GM20000 (cell line): ENCODE measurements around the gene HADH.

ENCODE experiments used
- DNase-seq: peaks from one replicate; pipeline ENCODE4 v3.0.0; 2012; ENCODE audit warnings: low spot score
- TF ChIP-seq, protein P1 (sequence below): IDR thresholded peaks from 2 replicates; pipeline ENCODE4 v1.5.1; 2012; ENCODE audit warnings: mild to moderate bottlenecking, control low read depth; ENCODE audit errors: extremely low read depth, missing control alignments

HADH gene

DNA sequence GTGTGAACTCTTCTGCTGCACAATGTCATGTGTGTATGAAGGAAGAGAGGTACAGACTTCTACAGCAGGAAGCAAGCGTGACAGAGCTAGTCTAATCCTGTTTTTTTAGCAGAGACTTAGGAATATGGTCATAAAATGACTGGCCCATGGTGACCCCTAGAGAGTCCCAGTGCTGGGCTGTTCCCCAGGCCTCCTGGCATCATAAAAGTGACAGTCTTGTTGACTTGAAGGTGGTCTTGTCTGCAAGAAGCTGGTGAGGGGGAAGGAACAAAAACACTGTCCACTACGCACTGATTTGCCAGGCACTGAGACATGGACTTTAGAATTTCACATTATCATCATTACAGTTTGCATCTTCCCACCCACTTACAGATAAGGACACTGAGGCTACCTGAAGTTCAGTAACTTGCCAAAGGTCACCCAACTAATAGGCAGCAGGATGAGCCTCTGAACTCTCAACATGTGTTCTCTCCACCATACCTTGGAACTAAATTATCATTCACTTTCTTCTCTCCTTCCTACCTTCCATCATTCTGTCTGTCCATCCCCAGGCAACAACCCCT lies 63.0 kb downstream of the HADH start:
- TF ChIP-seq, protein P1, sequence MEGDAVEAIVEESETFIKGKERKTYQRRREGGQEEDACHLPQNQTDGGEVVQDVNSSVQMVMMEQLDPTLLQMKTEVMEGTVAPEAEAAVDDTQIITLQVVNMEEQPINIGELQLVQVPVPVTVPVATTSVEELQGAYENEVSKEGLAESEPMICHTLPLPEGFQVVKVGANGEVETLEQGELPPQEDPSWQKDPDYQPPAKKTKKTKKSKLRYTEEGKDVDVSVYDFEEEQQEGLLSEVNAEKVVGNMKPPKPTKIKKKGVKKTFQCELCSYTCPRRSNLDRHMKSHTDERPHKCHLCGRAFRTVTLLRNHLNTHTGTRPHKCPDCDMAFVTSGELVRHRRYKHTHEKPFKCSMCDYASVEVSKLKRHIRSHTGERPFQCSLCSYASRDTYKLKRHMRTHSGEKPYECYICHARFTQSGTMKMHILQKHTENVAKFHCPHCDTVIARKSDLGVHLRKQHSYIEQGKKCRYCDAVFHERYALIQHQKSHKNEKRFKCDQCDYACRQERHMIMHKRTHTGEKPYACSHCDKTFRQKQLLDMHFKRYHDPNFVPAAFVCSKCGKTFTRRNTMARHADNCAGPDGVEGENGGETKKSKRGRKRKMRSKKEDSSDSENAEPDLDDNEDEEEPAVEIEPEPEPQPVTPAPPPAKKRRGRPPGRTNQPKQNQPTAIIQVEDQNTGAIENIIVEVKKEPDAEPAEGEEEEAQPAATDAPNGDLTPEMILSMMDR: no peak
- DNase-seq: no peak

DNA sequence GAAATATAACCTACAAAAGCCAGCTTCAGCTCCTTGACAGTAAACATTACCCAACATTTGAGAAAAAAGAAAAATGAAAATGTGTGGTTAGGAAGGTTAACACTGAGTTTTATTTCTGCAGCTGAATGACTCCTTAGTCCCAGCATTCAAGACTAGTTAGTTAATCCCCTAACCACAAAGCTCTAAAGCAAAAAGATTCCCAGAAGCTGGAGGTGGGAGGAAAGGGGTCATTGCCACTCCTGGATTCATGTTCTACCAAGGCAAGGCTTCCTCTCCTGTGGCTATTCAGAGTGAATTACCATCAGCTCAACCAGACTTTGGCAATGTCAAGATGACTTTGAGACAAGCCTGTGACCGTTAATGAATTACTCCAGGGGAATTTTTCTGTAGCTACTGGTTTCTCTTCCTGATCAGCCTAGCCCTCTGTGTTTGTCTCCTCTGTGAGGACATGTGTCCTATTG lies 63.6 kb downstream of the HADH start:
- DNase-seq: peak; percentile 66
- TF ChIP-seq, protein P1: no peak

DNA sequence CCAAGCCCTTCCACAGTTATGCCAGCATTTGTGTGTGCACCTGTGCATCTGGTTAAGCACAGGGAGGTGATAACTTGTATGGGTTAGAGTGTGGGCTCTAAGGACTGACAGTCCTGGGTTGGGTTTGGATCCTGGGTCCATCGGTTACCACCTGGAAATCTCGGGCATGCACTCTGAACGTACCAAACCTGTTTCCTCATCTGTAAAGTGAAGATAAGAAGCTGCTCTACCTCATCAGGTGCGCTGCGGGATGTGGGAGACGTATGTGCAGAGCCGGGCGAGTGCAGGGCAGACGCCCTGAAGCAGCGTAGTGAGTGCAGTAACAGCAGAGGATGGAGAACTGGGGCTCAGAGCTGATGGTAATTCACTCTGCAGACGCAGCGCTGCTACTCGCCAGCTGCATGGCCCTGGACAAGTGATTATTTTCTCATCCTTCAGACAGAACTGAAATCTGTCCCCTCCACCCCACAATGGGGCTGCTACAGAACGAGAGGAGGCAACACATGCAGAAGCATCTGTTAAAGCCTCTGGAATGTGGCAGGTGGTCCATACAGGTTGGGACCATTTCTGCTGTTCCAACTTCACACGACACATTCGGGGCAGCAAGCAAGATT lies 64.4 kb downstream of the HADH start:
- TF ChIP-seq, protein P1: no peak
- DNase-seq: no peak

DNA sequence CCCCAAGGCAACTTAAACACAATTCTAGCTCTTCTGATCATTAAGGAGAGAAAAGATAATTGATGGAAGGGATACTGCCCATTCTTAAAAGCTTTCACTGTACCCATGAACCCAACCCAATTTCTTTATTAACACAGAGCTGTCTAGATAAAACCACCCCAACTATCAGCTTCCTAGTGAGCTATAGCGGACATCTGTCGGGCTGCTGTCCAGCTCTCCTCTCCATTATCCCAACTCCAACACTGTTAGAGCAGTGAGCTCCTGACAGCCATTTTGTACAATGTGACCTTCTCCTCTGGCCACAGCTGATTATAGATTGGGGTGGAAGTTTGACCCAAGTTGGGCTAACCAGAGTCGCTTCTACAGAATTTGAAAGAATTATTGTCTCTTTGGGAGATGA lies 66.1 kb downstream of the HADH start:
- DNase-seq: no peak
- TF ChIP-seq, protein P1: no peak

DNA sequence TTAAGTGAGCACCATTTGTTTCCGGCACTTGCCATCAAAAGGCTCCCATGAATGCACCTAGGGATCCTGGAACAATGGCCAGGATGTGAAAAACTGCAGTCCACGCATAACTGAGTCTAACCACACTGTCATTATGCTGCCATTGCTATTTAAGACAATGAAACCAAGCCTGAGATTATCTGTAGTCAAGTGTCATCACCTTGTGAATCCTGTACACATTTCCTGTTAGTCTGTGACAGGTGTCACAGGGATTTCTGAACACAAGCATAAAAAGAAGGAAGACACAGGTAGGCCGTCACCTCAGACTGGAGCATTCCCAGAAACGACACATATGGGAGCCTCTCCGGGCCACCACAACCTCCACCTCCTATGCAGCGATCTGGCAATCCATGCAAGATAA lies 66.7 kb downstream of the HADH start:
- no peak for DNase-seq
- TF ChIP-seq, protein P1: no peak

DNA sequence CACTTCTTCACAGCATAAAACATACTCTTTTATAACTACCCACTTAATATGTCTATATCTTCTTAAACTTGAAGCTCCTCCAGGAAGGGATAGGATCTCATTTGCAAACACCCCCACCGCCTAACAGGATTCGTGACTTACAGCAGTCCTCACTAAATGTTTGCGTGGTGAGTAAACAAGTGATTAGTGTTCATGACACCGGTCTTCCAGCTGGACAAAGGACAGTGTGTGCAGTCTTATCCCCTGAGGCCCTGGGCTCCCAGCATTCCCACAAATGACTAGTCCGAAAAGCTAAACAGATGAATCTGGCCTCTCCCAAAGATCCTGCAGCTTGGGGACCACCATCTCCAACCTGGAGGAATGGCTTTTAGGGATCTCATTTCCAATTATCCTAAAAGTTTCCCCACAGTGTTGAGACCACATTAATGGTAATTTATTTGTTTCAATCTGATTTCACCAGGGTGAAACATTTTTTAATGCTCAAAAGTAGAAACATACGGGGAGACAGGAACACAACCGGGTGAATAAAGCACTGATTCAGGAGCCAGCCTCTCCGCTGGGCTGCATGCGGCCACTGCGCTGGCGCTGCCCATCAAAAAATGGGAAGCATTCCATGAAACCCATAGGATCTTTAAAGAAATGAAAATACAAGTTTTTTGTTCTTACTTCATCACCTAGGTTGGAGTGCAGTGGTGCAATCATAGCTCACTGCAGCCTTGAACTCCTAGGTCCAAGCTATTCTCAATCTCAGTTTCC lies 69.2 kb downstream of the HADH start:
- DNase-seq: no peak
- TF ChIP-seq, protein P1: no peak

DNA sequence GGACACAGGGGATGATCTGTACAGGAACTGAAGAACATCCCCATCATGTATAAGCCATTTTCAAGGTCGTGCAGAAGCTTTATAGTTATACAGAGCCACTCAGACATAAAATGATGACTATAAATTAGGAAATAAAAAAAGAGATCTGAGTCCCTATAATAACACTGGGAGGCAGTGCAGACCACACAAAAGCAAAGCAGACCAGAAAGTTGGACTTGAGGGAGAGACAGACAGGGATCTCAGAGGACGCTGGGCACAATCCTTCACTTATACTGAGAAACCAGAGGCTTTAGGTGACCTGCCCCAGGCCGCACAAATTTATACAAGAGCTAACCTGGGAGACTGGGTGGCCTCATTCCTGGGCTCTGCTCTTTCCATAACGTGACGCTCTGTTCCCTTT lies 70.5 kb downstream of the HADH start:
- no peak for DNase-seq
- TF ChIP-seq, protein P1: peak; percentile 14
